A673 (cell line): Measurements from ENCODE around the gene CCRL2. TPM values are rescaled to one million over a fixed set of nuclear protein-coding genes. Genes with fewer than 3 reads are reported as not detected.

Experiments used
- BruUV-seq: library from RNA; stranded (reverse); fragments of 400-500 nt; replicated peaks from 2 replicates; lab custom pipeline; 2021; lab: Mats Ljungman, UMichigan
- CTCF ChIA-PET: fragments of 300-600 bp; sonication (Branson Sonifier 250); formaldehyde crosslinking; loops from one replicate; lab custom pipeline; 2022; ENCODE audit warnings: antibody characterized with exemption; lab: Charles Lee
- POLR2A ChIA-PET: fragments of 300-600 bp; sonication (Branson Sonifier 250); formaldehyde crosslinking; loops from one replicate; lab custom pipeline; 2022; ENCODE audit warnings: antibody characterized with exemption; ENCODE audit not compliant: low non-redundant PET; lab: Charles Lee
- DNase-seq: peaks from one replicate; pipeline ENCODE4 v3.0.0-alpha.2; 2015; ENCODE audit warnings: low spot score
- H3K27ac ChIP-seq: fragments of 200-600 bp; sonication (generic); 2 replicates; pipeline ENCODE4 v1.5.1; 2016; ENCODE audit warnings: mixed run types, low read depth, mild to moderate bottlenecking, mixed read lengths, antibody characterized with exemption, low read length; ENCODE audit not compliant: poor library complexity, severe bottlenecking
- H3K27me3 ChIP-seq: fragments of 200-600 bp; sonication (generic); replicated peaks from 2 replicates; pipeline ENCODE4 v1.6.1; 2017; ENCODE audit warnings: mixed run types, low read depth, mild to moderate bottlenecking, mixed read lengths, antibody characterized with exemption, low read length; ENCODE audit not compliant: insufficient read depth, poor library complexity
- H3K36me3 ChIP-seq: fragments of 200-600 bp; sonication (generic); 2 replicates; pipeline ENCODE4 v1.6.1; 2016; ENCODE audit warnings: mixed run types, mild to moderate bottlenecking, mixed read lengths, antibody characterized with exemption, low read length; ENCODE audit not compliant: insufficient read depth, poor library complexity, severe bottlenecking
- H3K4me1 ChIP-seq: fragments of 200-600 bp; sonication (generic); 2 replicates; pipeline ENCODE4 v1.6.1; 2017; ENCODE audit warnings: mixed run types, mild to moderate bottlenecking, mixed read lengths, antibody characterized with exemption, low read length; ENCODE audit not compliant: insufficient read depth, poor library complexity, severe bottlenecking
- H3K4me3 ChIP-seq: fragments of 200-600 bp; sonication (generic); 2 replicates; pipeline ENCODE4 v1.5.1; 2016; ENCODE audit warnings: low read depth, mixed run types, mild to moderate bottlenecking, mixed read lengths, low read length; ENCODE audit not compliant: poor library complexity, severe bottlenecking
- H3K9me3 ChIP-seq: fragments of 200-600 bp; sonication (generic); 2 replicates; pipeline ENCODE4 v1.6.1; 2016; ENCODE audit warnings: mixed run types, low read depth, mild to moderate bottlenecking, mixed read lengths, antibody characterized with exemption, low read length; ENCODE audit not compliant: poor library complexity, severe bottlenecking
- CTCF ChIP-seq: fragments of 300-800, 200-600 bp; sonication (generic); conservative IDR thresholded peaks from 2 replicates; pipeline ENCODE4 v1.5.1; 2017; ENCODE audit warnings: low read depth, mild to moderate bottlenecking, antibody characterized with exemption, low read length, moderate library complexity, mixed read lengths
- EZH2 ChIP-seq: fragments of 200-600 bp; sonication (generic); IDR thresholded peaks from 2 replicates; pipeline ENCODE4 v1.6.1; 2017; ENCODE audit warnings: borderline replicate concordance, low read depth, mild to moderate bottlenecking, mixed read lengths, antibody characterized with exemption, low read length; ENCODE audit not compliant: poor library complexity, severe bottlenecking
- intact Hi-C: fragments of 100-400 bp; cut with micrococcal nuclease; formaldehyde crosslinking; loops from one replicate; pipeline ENCODE4 v1.10.0; 2022; ENCODE audit not compliant: unreplicated experiment
- total RNA-seq: library from RNA; stranded (reverse); gene quantifications from 2 replicates; pipeline ENCODE4 v1.2.3, GENCODE V29; 2021

CCRL2 gene
- total RNA-seq, 1 experiment from 2014 or later, result not detected

- POLR2A ChIA-PET, result no interaction called here
- Histone ChIP-seq H3K9me3 (no peaks in the 10 kb centered on the region), H3K36me3 (no peaks in the 10 kb centered on the region), H3K27me3 (peaks cover 20% of the 10 kb centered on the region), H3K27ac (no peak overlapping the region), H3K4me1 (no peaks in the 10 kb centered on the region), H3K4me3 (no peak overlapping the region)
- TF ChIP-seq CTCF (no peak), EZH2 (no peak)
- intact Hi-C loops, result no loop called here
- no peak for DNase-seq
- CTCF ChIA-PET, result no interaction called here
- BruUV-seq, result no TSS peak
Measured at GRCh38 chr3:46369151-46369550, 37.9 kb upstream of the CCRL2 start.

GRCh38 chr3:46369675-46370132 is 37.4 kb upstream of the CCRL2 start:
- Histone ChIP-seq H3K27ac (no peak overlapping the region), H3K4me3 (no peak overlapping the region), H3K27me3 (peaks cover 25% of the 10 kb centered on the region), H3K9me3 (no peaks in the 10 kb centered on the region), H3K36me3 (no peaks in the 10 kb centered on the region), H3K4me1 (no peaks in the 10 kb centered on the region)
- no peak for TF ChIP-seq CTCF
- no peak for TF ChIP-seq EZH2
- POLR2A ChIA-PET, result no interaction called here
- no peak for DNase-seq
- BruUV-seq, result no TSS peak
- intact Hi-C loops, result loop anchor here (10.0 kb wide), 1 partner anchor 155 kb away; no protein-coding TSS in a partner anchor
- CTCF ChIA-PET, result no interaction called here

- TF ChIP-seq EZH2 (no peak), CTCF (no peak)
- intact Hi-C loops, result loop anchor here (10.0 kb wide), 1 partner anchor 156 kb away; no protein-coding TSS in a partner anchor
- ChIA-PET POLR2A (no interaction called here), CTCF (no interaction called here)
- Histone ChIP-seq H3K27me3 (peaks cover 30% of the 10 kb centered on the region), H3K9me3 (no peaks in the 10 kb centered on the region), H3K36me3 (no peaks in the 10 kb centered on the region), H3K4me3 (no peak within 1 kb of the TSS), H3K4me1 (no peaks in the 10 kb centered on the region), H3K27ac (no peak within 1 kb of the TSS)
- BruUV-seq, result no TSS peak
- DNase-seq, result no peak
Measured at GRCh38 chr3:46370839-46371518, 36.1 kb upstream of the CCRL2 start, which contains the start of gene CCR5. TSS of gene CCR5 (plus strand) at chr3:46370946. CDS start at chr3:46372903, 1,957 bp downstream.
